ENCODE results near the gene MRPS6.

Gene MRPS6

DNA sequence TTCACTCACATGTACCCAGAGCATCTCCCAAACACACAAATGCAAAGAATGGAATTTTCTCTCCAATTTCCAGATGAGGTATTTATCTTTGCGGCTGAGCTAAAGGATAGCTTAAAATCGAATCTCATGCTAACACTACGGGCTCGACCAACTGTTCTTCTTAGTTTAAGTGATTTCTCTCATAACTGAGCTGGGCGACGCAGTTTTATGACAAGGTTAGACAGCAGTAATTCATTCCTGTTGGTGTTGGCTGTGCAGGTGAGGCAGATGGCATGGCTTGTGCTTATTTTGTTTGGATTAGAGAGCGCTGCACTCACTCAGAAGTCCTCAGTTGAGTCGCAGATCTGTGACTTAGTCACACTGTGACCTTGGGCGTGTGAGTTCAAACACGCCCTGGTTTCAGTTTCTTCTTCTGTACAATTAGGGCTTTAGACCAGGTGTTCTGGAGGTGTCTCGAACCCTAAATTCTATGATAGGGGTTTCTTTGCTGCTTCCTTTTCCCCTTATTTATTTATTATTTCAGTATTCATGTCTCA is 41.5 kb upstream of the MRPS6 start:
- no peak for TF ChIP-seq TAF1 (IDR thresholded peaks at IDR 0.05; ENCODE audit: borderline replicate concordance, insufficient read depth, low read length)

DNA sequence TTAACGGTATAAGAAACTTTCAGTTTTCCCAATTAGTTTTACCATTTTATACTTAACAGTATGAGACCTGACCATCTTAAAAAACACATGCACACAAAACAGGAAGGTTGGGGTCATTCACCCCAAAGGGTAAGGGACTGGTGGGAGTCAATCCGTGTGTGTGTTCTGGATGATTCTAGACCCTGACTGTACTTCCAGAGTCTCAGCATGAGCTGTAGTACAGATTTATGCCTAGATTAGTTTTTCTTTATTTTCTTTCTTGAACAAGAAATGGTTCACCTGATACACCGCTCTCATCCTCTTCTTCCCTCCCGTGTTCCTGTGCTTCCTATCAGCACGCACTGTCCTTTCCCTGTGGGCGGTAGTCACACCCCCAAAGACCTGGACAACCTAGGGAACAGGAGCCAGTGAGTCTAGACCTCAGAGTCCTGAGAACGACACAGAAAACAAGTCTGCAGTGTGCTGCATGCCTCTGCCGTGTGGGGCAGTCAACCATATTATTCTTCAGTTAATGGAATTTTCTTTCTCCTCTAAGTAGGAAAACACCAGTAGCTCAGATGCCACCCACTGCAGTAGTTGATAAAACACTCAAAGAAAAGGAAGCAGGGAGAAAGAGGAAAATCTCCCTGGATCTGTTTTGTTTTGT is 38.9 kb upstream of the MRPS6 start:
- TF ChIP-seq POLR2AphosphoS5 (IDR thresholded peaks at IDR 0.05; ENCODE audit: low read depth, low read length) (no peak), SIN3A (IDR thresholded peaks at IDR 0.05; ENCODE audit: borderline replicate concordance, insufficient read depth, low read length) (no peak), TAF1 (IDR thresholded peaks at IDR 0.05; ENCODE audit: borderline replicate concordance, insufficient read depth, low read length) (no peak)
- TF ChIP-seq, protein P1, sequence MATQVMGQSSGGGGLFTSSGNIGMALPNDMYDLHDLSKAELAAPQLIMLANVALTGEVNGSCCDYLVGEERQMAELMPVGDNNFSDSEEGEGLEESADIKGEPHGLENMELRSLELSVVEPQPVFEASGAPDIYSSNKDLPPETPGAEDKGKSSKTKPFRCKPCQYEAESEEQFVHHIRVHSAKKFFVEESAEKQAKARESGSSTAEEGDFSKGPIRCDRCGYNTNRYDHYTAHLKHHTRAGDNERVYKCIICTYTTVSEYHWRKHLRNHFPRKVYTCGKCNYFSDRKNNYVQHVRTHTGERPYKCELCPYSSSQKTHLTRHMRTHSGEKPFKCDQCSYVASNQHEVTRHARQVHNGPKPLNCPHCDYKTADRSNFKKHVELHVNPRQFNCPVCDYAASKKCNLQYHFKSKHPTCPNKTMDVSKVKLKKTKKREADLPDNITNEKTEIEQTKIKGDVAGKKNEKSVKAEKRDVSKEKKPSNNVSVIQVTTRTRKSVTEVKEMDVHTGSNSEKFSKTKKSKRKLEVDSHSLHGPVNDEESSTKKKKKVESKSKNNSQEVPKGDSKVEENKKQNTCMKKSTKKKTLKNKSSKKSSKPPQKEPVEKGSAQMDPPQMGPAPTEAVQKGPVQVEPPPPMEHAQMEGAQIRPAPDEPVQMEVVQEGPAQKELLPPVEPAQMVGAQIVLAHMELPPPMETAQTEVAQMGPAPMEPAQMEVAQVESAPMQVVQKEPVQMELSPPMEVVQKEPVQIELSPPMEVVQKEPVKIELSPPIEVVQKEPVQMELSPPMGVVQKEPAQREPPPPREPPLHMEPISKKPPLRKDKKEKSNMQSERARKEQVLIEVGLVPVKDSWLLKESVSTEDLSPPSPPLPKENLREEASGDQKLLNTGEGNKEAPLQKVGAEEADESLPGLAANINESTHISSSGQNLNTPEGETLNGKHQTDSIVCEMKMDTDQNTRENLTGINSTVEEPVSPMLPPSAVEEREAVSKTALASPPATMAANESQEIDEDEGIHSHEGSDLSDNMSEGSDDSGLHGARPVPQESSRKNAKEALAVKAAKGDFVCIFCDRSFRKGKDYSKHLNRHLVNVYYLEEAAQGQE (IDR thresholded peaks at IDR 0.05; ENCODE audit: insufficient read depth in 1 of 2, low read depth in 2 of 2, low read length in 2 of 2) = no peak

DNA sequence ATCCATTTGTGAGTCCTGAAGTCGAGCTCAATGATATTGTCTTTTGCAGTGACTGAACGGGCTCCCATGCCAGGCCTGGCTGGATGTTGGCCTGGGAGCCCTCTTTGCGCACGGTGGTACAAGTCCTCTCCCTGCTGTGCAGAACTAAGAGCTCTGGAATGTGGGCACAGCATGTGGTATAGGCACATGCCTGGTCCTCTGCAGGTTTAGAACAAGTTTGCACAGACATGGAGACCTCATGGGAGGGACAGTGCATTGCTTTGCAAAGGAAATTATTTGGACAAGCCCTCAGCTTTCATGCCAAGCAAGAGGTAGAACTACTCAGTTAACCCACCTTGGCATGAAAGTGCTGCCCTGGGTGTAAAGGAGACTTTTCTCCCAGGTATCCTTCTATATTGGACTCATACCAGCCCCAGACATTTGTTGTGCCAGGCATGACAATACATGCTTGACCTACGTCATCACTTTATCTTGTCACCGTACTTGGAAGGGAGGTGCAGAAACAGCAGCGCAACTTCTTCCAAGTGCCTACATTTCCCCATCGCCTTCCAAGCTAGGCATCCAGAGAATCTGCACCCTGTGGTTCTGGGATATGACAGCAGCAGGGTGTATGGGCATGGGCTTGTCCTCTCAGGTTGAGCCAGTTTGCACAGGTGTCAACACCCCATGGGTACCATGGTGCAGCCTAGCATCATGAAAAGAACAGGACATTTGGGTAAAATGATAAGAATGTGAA is 37.6 kb upstream of the MRPS6 start:
- TF ChIP-seq, protein P1 (IDR thresholded peaks at IDR 0.05; ENCODE audit: insufficient read depth in 1 of 2, low read depth in 2 of 2, low read length in 2 of 2) = no peak
- TF ChIP-seq FOXP2 (optimal IDR thresholded peaks at IDR 0.05; ENCODE audit: borderline replicate concordance, extremely low read depth, extremely low read length, insufficient read depth) (no peak), TAF1 (IDR thresholded peaks at IDR 0.05; ENCODE audit: borderline replicate concordance, insufficient read depth, low read length) (no peak), SIN3A (IDR thresholded peaks at IDR 0.05; ENCODE audit: borderline replicate concordance, insufficient read depth, low read length) (no peak), POLR2AphosphoS5 (IDR thresholded peaks at IDR 0.05; ENCODE audit: low read depth, low read length) (no peak)

DNA sequence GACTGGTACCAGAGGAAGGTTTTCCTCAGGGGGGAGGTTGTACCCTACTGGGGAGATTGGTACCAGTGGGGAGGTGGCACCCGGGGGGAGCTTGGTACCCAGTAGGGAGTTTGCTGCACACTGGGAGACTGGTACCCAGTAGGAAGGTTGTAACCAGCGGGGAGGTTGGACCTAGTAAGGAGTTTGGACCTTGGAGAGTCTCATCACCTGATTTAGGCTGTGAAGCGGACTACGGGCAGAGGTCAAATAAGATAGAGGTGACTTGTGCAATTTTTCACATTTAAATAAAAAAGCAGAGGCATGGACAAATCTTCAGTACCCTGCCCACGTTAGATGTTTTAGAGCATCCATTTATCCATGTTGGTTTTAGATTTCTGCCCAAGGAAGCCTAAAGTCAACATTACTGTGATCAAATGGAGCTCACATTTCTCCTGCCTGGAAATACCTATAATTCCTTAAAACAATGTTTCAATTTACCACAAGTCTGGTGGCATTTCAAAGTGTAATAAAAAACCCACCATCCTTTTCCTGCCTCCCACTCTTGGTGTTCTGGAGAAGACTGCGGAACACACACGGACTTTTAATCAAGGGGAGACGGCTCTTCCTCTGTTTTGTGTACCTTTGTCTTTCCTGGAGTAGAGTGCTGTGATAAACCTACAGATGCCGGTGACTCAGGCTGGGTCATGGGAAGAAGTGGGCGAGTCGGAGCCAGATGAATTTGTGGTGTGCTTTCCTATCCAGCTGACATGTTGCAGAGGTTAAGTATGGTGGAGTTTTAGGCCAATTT is 36.2 kb upstream of the MRPS6 start:
- TF ChIP-seq TAF1 (IDR thresholded peaks at IDR 0.05; ENCODE audit: borderline replicate concordance, insufficient read depth, low read length) (no peak), FOXP2 (optimal IDR thresholded peaks at IDR 0.05; ENCODE audit: borderline replicate concordance, extremely low read depth, extremely low read length, insufficient read depth) (no peak), POLR2AphosphoS5 (IDR thresholded peaks at IDR 0.05; ENCODE audit: low read depth, low read length) (no peak), SIN3A (IDR thresholded peaks at IDR 0.05; ENCODE audit: borderline replicate concordance, insufficient read depth, low read length) (no peak)
- TF ChIP-seq, protein P1 (IDR thresholded peaks at IDR 0.05; ENCODE audit: insufficient read depth in 1 of 2, low read depth in 2 of 2, low read length in 2 of 2) = no peak

DNA sequence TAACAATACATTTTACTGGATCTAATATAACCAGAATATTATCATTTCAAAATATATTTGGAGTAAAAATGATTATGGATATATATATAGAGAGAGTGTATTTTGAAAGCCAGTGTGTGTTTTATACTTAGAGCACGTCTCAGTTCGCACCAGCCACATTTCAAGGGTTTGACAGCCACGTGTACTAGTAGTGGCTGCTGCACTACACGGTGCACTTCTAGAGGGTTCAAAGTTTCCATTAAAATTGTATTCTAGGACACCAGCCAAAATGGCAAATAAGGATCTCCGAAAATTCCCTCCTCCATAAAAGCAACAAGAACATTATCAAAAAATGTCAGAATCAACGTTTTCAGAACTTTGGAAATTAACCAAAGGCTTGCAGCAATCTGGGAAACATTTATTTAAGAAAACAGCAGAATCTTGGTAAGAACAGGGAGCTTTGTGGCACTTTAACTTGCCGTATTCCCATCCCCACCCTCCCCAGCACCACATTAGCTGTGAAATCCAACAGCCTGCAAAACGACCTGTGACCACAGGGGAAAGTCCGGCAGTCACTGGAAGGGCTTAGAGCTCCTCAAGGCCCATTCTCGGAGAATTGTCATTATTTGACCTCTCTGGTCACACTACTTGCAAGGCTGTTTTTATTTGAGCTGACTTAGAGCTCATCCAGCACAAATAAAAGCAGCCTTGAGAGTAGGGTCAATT is 33.5 kb upstream of the MRPS6 start:
- TF ChIP-seq SIN3A (IDR thresholded peaks at IDR 0.05; ENCODE audit: borderline replicate concordance, insufficient read depth, low read length) = no peak
- TF ChIP-seq, protein P1 (IDR thresholded peaks at IDR 0.05; ENCODE audit: insufficient read depth in 1 of 2, low read depth in 2 of 2, low read length in 2 of 2) = no peak
- no peak for TF ChIP-seq FOXP2 (optimal IDR thresholded peaks at IDR 0.05; ENCODE audit: borderline replicate concordance, extremely low read depth, extremely low read length, insufficient read depth)
- TF ChIP-seq TAF1 (IDR thresholded peaks at IDR 0.05; ENCODE audit: borderline replicate concordance, insufficient read depth, low read length) = no peak
- TF ChIP-seq POLR2AphosphoS5 (IDR thresholded peaks at IDR 0.05; ENCODE audit: low read depth, low read length) = no peak

Measured in PFSK-1 (cell line).